Fibroblast of lung (primary cell): ENCODE results near the gene B3GNT9.
"Not testable (repeated sequence)": the region's sequence is repeated elsewhere in the genome, so short reads cannot be mapped to it uniquely, and the experiment has no call there.

ENCODE experiments used
- EZH2 ChIP-seq: IDR thresholded peaks from 2 replicates; pipeline ENCODE4 v1.5.1; 2012; ENCODE audit warnings: low read length, control low read depth, mild to moderate bottlenecking; ENCODE audit errors: missing control alignments
- TF ChIP-seq, protein P1 (sequence below), 2 donors: IDR thresholded peaks in 1 of 2; conservative IDR thresholded peaks in 1 of 2; 1 replicate in 1 of 2; 2 replicates in 1 of 2; pipeline ENCODE4 v1.5.1; 2011 to 2012; ENCODE audit warnings: low read length in 2 of 2, control low read depth in 1 of 2, inconsistent platforms in 1 of 2, low read depth in 1 of 2, mild to moderate bottlenecking in 1 of 2

DNA sequence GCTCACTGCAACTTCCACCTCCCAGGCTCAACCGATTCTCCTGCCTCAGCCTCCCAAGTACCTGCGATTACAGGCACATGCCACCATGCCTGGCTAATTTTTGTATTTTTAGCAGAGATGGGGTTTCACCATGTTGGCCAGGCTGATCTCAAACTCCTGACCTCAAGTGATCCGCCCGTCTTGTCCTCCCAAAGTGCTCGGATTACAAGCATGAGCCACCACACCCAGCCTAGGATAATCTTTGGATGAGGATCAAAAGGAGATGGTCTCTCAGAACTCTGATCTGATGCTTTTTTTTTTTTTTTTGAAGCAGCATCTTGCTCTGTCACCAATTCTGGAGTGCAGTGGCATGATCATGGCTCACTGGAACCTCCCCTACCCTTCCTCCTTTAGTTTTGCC, 28.0 kb downstream of the B3GNT9 start:
- TF ChIP-seq, protein P1, sequence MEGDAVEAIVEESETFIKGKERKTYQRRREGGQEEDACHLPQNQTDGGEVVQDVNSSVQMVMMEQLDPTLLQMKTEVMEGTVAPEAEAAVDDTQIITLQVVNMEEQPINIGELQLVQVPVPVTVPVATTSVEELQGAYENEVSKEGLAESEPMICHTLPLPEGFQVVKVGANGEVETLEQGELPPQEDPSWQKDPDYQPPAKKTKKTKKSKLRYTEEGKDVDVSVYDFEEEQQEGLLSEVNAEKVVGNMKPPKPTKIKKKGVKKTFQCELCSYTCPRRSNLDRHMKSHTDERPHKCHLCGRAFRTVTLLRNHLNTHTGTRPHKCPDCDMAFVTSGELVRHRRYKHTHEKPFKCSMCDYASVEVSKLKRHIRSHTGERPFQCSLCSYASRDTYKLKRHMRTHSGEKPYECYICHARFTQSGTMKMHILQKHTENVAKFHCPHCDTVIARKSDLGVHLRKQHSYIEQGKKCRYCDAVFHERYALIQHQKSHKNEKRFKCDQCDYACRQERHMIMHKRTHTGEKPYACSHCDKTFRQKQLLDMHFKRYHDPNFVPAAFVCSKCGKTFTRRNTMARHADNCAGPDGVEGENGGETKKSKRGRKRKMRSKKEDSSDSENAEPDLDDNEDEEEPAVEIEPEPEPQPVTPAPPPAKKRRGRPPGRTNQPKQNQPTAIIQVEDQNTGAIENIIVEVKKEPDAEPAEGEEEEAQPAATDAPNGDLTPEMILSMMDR (conservative IDR thresholded peaks at IDR 0.05 in 1 of 2, IDR thresholded peaks at IDR 0.05 in 1 of 2; ENCODE audit: low read depth in 1 of 2, low read length in 2 of 2): not testable (repeated sequence)
- TF ChIP-seq EZH2: not testable (repeated sequence)
